H1 (cell line): ENCODE data around the gene APP. TPM values are rescaled to one million over a fixed set of nuclear protein-coding genes. Genes with fewer than 3 reads are reported as not detected.

Source experiments
- CTCF ChIA-PET: fragments of 300-600 bp; sonication (Branson Sonifier 250); formaldehyde crosslinking; loops from one replicate; lab custom pipeline; 2021; ENCODE audit not compliant: partially characterized antibody; lab: Charles Lee
- POLR2A ChIA-PET: fragments of 300-600 bp; sonication (Branson Sonifier 250); formaldehyde crosslinking; loops from one replicate; lab custom pipeline; 2021; ENCODE audit warnings: inconsistent platforms; ENCODE audit not compliant: partially characterized antibody; lab: Charles Lee
- DNase-seq, 2 experiments: peaks; one replicate each; pipeline versions ENCODE4 v3.0.0 to v3.0.0-alpha.2; 2010 to 2022; ENCODE audit warnings: low spot score in 2 of 2, low read depth in 1 of 2, mixed read lengths in 1 of 2
- FAIRE-seq: peaks from 2 replicates; lab custom pipeline; 2011; peaks lifted over from hg19 to GRCh38; lab: Jason Lieb, UNC
- H2AFZ ChIP-seq: 2 replicates; pipeline ENCODE4 v1.8.1; 2012; ENCODE audit warnings: low read length, inconsistent platforms
- H2AK5ac ChIP-seq: 2 replicates; pipeline ENCODE4 v1.6.1; 2013; ENCODE audit warnings: low read depth, low read length
- H2BK120ac ChIP-seq: replicated peaks from 2 replicates; pipeline ENCODE3; 2013; ENCODE audit warnings: low read depth, low read length, inconsistent platforms
- H2BK12ac ChIP-seq: 2 replicates; pipeline ENCODE4 v1.6.1; 2013; ENCODE audit warnings: low read depth, low read length
- H2BK15ac ChIP-seq: 2 replicates; pipeline ENCODE4 v1.6.1; 2013; ENCODE audit warnings: low read length
- H2BK20ac ChIP-seq: 2 replicates; pipeline ENCODE4 v1.6.1; 2013; ENCODE audit warnings: low read length
- H2BK5ac ChIP-seq: 2 replicates; pipeline ENCODE4 v1.6.1; 2013; ENCODE audit warnings: low read depth, low read length
- H3K14ac ChIP-seq: 2 replicates; pipeline ENCODE4 v1.6.1; 2013; ENCODE audit warnings: inconsistent platforms; ENCODE audit not compliant: insufficient read length
- H3K18ac ChIP-seq: 2 replicates; pipeline ENCODE4 v1.6.1; 2013; ENCODE audit warnings: low read length; ENCODE audit errors: extremely low read depth
- H3K23ac ChIP-seq: 2 replicates; pipeline ENCODE4 v1.6.1; 2013; ENCODE audit warnings: inconsistent platforms; ENCODE audit not compliant: insufficient read length
- H3K23me2 ChIP-seq: 2 replicates; pipeline ENCODE4 v1.6.1; 2013; ENCODE audit warnings: low read depth, low read length
- H3K27ac ChIP-seq: 2 replicates; pipeline ENCODE4 v1.6.1; 2011; ENCODE audit warnings: low read depth, low read length, inconsistent platforms
- H3K27me3 ChIP-seq, 4 experiments: replicated peaks in 1 of 4; 1 replicate in 1 of 4; 2 replicates in 3 of 4; pipeline versions ENCODE4 v1.6.1 to v1.8.1; 2011 to 2013; ENCODE audit warnings: low read length in 3 of 4, mild to moderate bottlenecking in 3 of 4, inconsistent platforms in 2 of 4, mixed read lengths in 2 of 4, moderate library complexity in 1 of 4; ENCODE audit not compliant: control insufficient read depth in 3 of 4, insufficient read depth in 3 of 4; ENCODE audit errors: extremely low read depth in 1 of 4
- H3K36me3 ChIP-seq, 4 experiments: 2 replicates each; pipeline versions ENCODE4 v1.6.1 to v1.8.1; 2011 to 2013; ENCODE audit warnings: mild to moderate bottlenecking in 4 of 4, low read length in 3 of 4, moderate library complexity in 2 of 4, control low read depth in 1 of 4, inconsistent platforms in 1 of 4; ENCODE audit not compliant: insufficient read depth in 4 of 4, control insufficient read depth in 2 of 4
- H3K4ac ChIP-seq: replicated peaks from 2 replicates; pipeline ENCODE3; 2013; ENCODE audit warnings: low read length, low read depth, mixed read lengths, inconsistent platforms; ENCODE audit not compliant: insufficient read length
- H3K4me1 ChIP-seq, 4 experiments: replicated peaks in 1 of 4; 1 replicate in 1 of 4; 2 replicates in 3 of 4; pipeline versions ENCODE4 v1.6.1 to v1.8.1; 2011 to 2013; ENCODE audit warnings: low read length in 3 of 4, inconsistent platforms in 2 of 4, mixed read lengths in 1 of 4; ENCODE audit not compliant: insufficient read depth in 4 of 4, control insufficient read depth in 3 of 4
- H3K4me2 ChIP-seq, 2 experiments: 2 replicates each; pipeline versions ENCODE4 v1.6.1 to v1.8.1; 2011 to 2013; ENCODE audit warnings: low read depth in 2 of 2, low read length in 2 of 2, control low read depth in 1 of 2, inconsistent platforms in 1 of 2, mild to moderate bottlenecking in 1 of 2; ENCODE audit not compliant: insufficient read depth in 1 of 2
- H3K4me3 ChIP-seq, 4 experiments: fragments of 200-600, 300-600 bp in 1 of 4; sonication (generic), shearing (Covaris generic), sonication (Bioruptor Twin) in 1 of 4; 2 replicates each; pipeline versions ENCODE4 v1.5.1 to v1.8.1; 2011 to 2016; ENCODE audit warnings: low read length in 4 of 4, low read depth in 3 of 4, control low read depth in 2 of 4, inconsistent platforms in 2 of 4, mild to moderate bottlenecking in 2 of 4, mixed read lengths in 1 of 4, moderate library complexity in 1 of 4; ENCODE audit not compliant: insufficient read depth in 2 of 4; ENCODE audit errors: extremely low read depth in 1 of 4
- H3K56ac ChIP-seq: replicated peaks from 2 replicates; pipeline ENCODE3; 2013; ENCODE audit warnings: low read depth, mild to moderate bottlenecking, mixed read lengths, low read length, inconsistent platforms; ENCODE audit not compliant: insufficient read length
- H3K79me1 ChIP-seq: 2 replicates; pipeline ENCODE4 v1.6.1; 2013; ENCODE audit warnings: low read depth, low read length, control low read depth
- H3K79me2 ChIP-seq, 2 experiments: 2 replicates each; pipeline versions ENCODE4 v1.6.1 to v1.8.1; 2012 to 2013; ENCODE audit warnings: low read length in 2 of 2, mild to moderate bottlenecking in 2 of 2, inconsistent platforms in 1 of 2; ENCODE audit not compliant: insufficient read depth in 2 of 2, control insufficient read depth in 1 of 2
- H3K9ac ChIP-seq, 4 experiments: replicated peaks in 1 of 4; 1 replicate in 1 of 4; 2 replicates in 3 of 4; pipeline versions ENCODE4 v1.6.1 to v1.8.1; 2011 to 2013; ENCODE audit warnings: low read depth in 3 of 4, low read length in 3 of 4, control low read depth in 2 of 4, mild to moderate bottlenecking in 2 of 4, moderate library complexity in 2 of 4, inconsistent platforms in 1 of 4; ENCODE audit errors: extremely low read depth in 1 of 4
- H3K9me3 ChIP-seq, 2 experiments: 2 replicates each; pipeline versions ENCODE4 v1.6.1 to v1.8.1; 2012 to 2013; ENCODE audit warnings: mild to moderate bottlenecking in 2 of 2, moderate library complexity in 2 of 2, control low read depth in 1 of 2, inconsistent platforms in 1 of 2, low read depth in 1 of 2, low read length in 1 of 2, mixed read lengths in 1 of 2; ENCODE audit not compliant: insufficient read depth in 2 of 2
- H4K20me1 ChIP-seq, 2 experiments: replicated peaks in 1 of 2; 2 replicates each; pipeline versions ENCODE3 to v1.8.1; 2011 to 2013; ENCODE audit warnings: inconsistent platforms in 2 of 2, low read length in 2 of 2, mild to moderate bottlenecking in 1 of 2; ENCODE audit not compliant: insufficient read depth in 2 of 2, control insufficient read depth in 1 of 2
- H4K5ac ChIP-seq: 2 replicates; pipeline ENCODE4 v1.6.1; 2013; ENCODE audit warnings: low read length, low read depth, mixed read lengths, inconsistent platforms; ENCODE audit not compliant: insufficient read length
- H4K8ac ChIP-seq: 2 replicates; pipeline ENCODE4 v1.8.0; 2013; ENCODE audit warnings: mild to moderate bottlenecking, moderate library complexity, low read length, inconsistent platforms; ENCODE audit not compliant: insufficient read depth; ENCODE audit errors: extremely low read depth
- H4K91ac ChIP-seq: replicated peaks from 2 replicates; pipeline ENCODE3; 2013; ENCODE audit warnings: low read length, mixed read lengths, inconsistent platforms; ENCODE audit not compliant: insufficient read length
- GABPA ChIP-seq: IDR thresholded peaks from 2 replicates; pipeline ENCODE4 v1.6.1; 2011; ENCODE audit warnings: mild to moderate bottlenecking, low read length, moderate library complexity, borderline replicate concordance; ENCODE audit not compliant: insufficient read depth
- NANOG ChIP-seq: IDR thresholded peaks from 2 replicates; pipeline ENCODE4 v1.6.1; 2011; ENCODE audit warnings: low read length, low read depth, mild to moderate bottlenecking, inconsistent platforms; ENCODE audit not compliant: insufficient read depth, poor library complexity, severe bottlenecking
- POLR2A ChIP-seq, 2 experiments: IDR thresholded peaks; 1 replicate in 1 of 2; 2 replicates in 1 of 2; pipeline ENCODE4 v1.6.1; 2011; ENCODE audit warnings: low read depth in 2 of 2, low read length in 2 of 2, mild to moderate bottlenecking in 2 of 2; ENCODE audit errors: control extremely low read depth in 1 of 2
- TAF7 ChIP-seq: optimal IDR thresholded peaks from 2 replicates; pipeline ENCODE3; 2011; ENCODE audit warnings: low read depth, mild to moderate bottlenecking, inconsistent platforms, low read length, moderate library complexity, borderline replicate concordance
- TBP ChIP-seq: IDR thresholded peaks from 2 replicates; pipeline ENCODE4 v1.6.1; 2011; ENCODE audit warnings: low read depth, low read length, improper control_type of control experiment
- WGBS, 2 experiments: shearing (Covaris generic) in 1 of 2; methylation state at CpG; one replicate each; pipeline versions ENCODE4 v1.1.6 to v1.1.7; 2013 to 2015; ENCODE audit warnings: low lambda C conversion rate in 2 of 2, mixed read lengths in 2 of 2, inconsistent platforms in 1 of 2, low coverage in 1 of 2, missing lambda C conversion rate in 1 of 2; ENCODE audit not compliant: insufficient replicate concordance in 2 of 2, insufficient coverage in 1 of 2, insufficient read length in 1 of 2; ENCODE audit errors: extremely low coverage in 1 of 2, missing lambda C conversion rate in 1 of 2; 5-methylcytosine and 5-hydroxymethylcytosine counted together
- polyA plus RNA-seq, 7 experiments: library from polyadenylated mRNA; depleted of rRNA in 3 of 7; stranded (reverse) in 5 of 7; unstranded in 2 of 7; fragments of >200 nt in 5 of 7; fragments of 200-250 nt in 2 of 7; gene quantifications; 1 replicate in 5 of 7; 2 replicates in 1 of 7; 4 replicates in 1 of 7; pipeline versions ENCODE4 v1.2.1 to v1.2.3, GENCODE V29; 2011 to 2013; ENCODE audit warnings: missing spikeins in 2 of 7, mixed read lengths in 2 of 7
- total RNA-seq: library from RNA; stranded (reverse); fragmentation: NEBNext Ultra II Directional; extraction: Animal tissue kit (Norgen Biotek cat#: 25700); gene quantifications from 2 replicates; pipeline ENCODE4 v1.2.1, GENCODE V29; 2021

APP gene
- total and polyA plus RNA-seq, 2 of the 8 experiments (the other 6 are each of a cell fraction or from before 2014, with no cell fraction given): 375 to 551 TPM

GRCh38 chr21:26105819-26106218, 64.8 kb downstream of the APP start:
- DNase-seq (no peak), FAIRE-seq (no peak)
- H3K9ac ChIP-seq: peak overlapping the region in 1 of 4 experiments; percentile 21; a peak in 1 of 7 replicates
- no peak overlapping the region for H3K23ac ChIP-seq
- H2BK15ac ChIP-seq: peak overlapping the region; percentile 14; the same call in 1 of the 2 replicates
- H3K23me2 ChIP-seq: no peaks in the 10 kb centered on the region; the same call in 1 of the 2 replicates
- H4K5ac ChIP-seq: no peak overlapping the region
- H3K27me3 ChIP-seq: no peaks in the 10 kb centered on the region
- no peak overlapping the region for H2BK120ac ChIP-seq
- peaks cover 0 to 30% (median 12%) of the 10 kb centered on the region in 4 experiments; a peak in 7 of 8 replicates for H3K36me3 ChIP-seq
- peaks cover 2 to 16% of the 10 kb centered on the region in 2 experiments for H4K20me1 ChIP-seq
- H3K4me1 ChIP-seq: peaks cover 0 to 26% (median 20%) of the 10 kb centered on the region in 4 experiments; a peak in 6 of 7 replicates
- H3K14ac ChIP-seq: no peak overlapping the region
- no peak overlapping the region for H4K8ac ChIP-seq
- H2BK20ac ChIP-seq: no peak overlapping the region; the same call in 1 of the 2 replicates
- CTCF ChIA-PET: interaction anchor here (0.8 to 0.9 kb wide), 2 partner anchors 12 to 17 kb away, joined by 3 read pairs; no protein-coding TSS in a partner anchor
- H3K79me1 ChIP-seq: peaks cover 8% of the 10 kb centered on the region
- H3K4me3 ChIP-seq: no peak overlapping the region
- TF ChIP-seq NANOG (no peak), TAF7 (no peak), POLR2A (IDR thresholded peaks at IDR 0.05; ENCODE audit: control extremely low read depth in 1 of 2, low read depth in 2 of 2, low read length in 2 of 2) (0 out of 3 replicates have a peak, but pooled peaks of 1 of the 2 experiments have one; percentile 36), GABPA (no peak), TBP (no peak)
- TF ChIP-seq, all 59 proteins: peak for 1
- Histone ChIP-seq H3K27ac (no peak overlapping the region), H4K91ac (peak overlapping the region; percentile 4), H3K79me2 (peaks cover 6 to 91% of the 10 kb centered on the region in 2 experiments; a peak in 3 of 4 replicates), H2BK5ac (no peak overlapping the region), H3K4ac (no peak overlapping the region), H2BK12ac (peak overlapping the region; percentile 45), H3K4me2 (peak overlapping the region in 1 of 2 experiments; percentile 80; a peak in 1 of 4 replicates), H3K56ac (no peak overlapping the region), H2AFZ (no peak overlapping the region), H2AK5ac (no peak overlapping the region; the same call in 1 of the 2 replicates), H3K9me3 (no peaks in the 10 kb centered on the region), H3K18ac (no peak overlapping the region)
- POLR2A ChIA-PET: interaction anchor here (1.2 to 1.5 kb wide), 3 partner anchors 8 to 65 kb away, joined by 3 to 5 read pairs (median 4); partner anchors contain the start of gene APP
- 79% methylated on average over 5 of the region's 5 CpGs; no CpG with 5 or more reads in 1 of the 2 experiments for WGBS, 2 experiments
